Natural killer cell treated with Interleukin-12 subunit alpha and Interleukin-12 subunit beta and Interleukin-15 and Interleukin-18, amount 100 ng/mL, for 72 hours (primary cell): ENCODE measurements around the gene RASGEF1C. TPM values are rescaled to one million over a fixed set of nuclear protein-coding genes. Genes with fewer than 3 reads are reported as not detected.
"Not testable (repeated sequence)": the region's sequence is repeated elsewhere in the genome, so short reads cannot be mapped to it uniquely, and the experiment has no call there.

Source experiments
- ATAC-seq, 2 donors: fragments of 150-1000 bp; cut with Tn5 transposase in 1 of 2; sonication (Bioruptor Pico), chemical (Tn5 transposase) in 1 of 2; 2 replicates each; pipeline ENCODE4 v1.10.0; 2021
- DNase-seq: peaks from one replicate; pipeline ENCODE4 v3.0.0; 2022; ENCODE audit warnings: low spot score
- H3K27ac Mint-ChIP-seq, 2 donors: 1 replicate in 1 of 2; 2 replicates in 1 of 2; pipeline ENCODE4 v1.8.0; 2022; ENCODE audit warnings: mixed read lengths in 2 of 2, mild to moderate bottlenecking in 1 of 2, moderate library complexity in 1 of 2
- H3K27me3 Mint-ChIP-seq, 2 donors: 1 replicate in 1 of 2; 2 replicates in 1 of 2; pipeline ENCODE4 v1.8.0; 2022; ENCODE audit warnings: mixed read lengths in 2 of 2
- H3K36me3 Mint-ChIP-seq: one replicate; pipeline ENCODE4 v1.8.0; 2022; ENCODE audit warnings: mixed read lengths
- H3K4me1 Mint-ChIP-seq, 2 donors: 1 replicate in 1 of 2; 2 replicates in 1 of 2; pipeline ENCODE4 v1.8.0; 2022; ENCODE audit warnings: low read depth in 2 of 2, mixed read lengths in 2 of 2, mild to moderate bottlenecking in 1 of 2
- H3K4me3 Mint-ChIP-seq: one replicate; pipeline ENCODE4 v1.8.0; 2022; ENCODE audit warnings: mixed read lengths
- H3K9me3 Mint-ChIP-seq: 2 replicates; pipeline ENCODE4 v1.8.0; 2022; ENCODE audit warnings: mixed read lengths
- total RNA-seq, 2 donors: library from RNA; stranded (reverse); gene quantifications; one replicate each; pipeline ENCODE4 v1.2.3, GENCODE V29; 2022

The RASGEF1C gene
- total RNA-seq, 2 donors from 2014 or later, result not detected

- DNase-seq (peak; percentile 55), ATAC-seq (no peak)
- Mint-ChIP-seq H3K27me3 (peaks cover 22 to 25% of the 10 kb centered on the region in 2 donors), H3K9me3 (no peaks in the 10 kb centered on the region), H3K27ac (no peak overlapping the region), H3K36me3 (peaks cover 4% of the 10 kb centered on the region), H3K4me1 (peaks cover 22 to 31% of the 10 kb centered on the region in 2 donors), H3K4me3 (peak overlapping the region; percentile 60)
These were observed 118.1 kb downstream of the RASGEF1C start for GRCh38 chr5:180090769-180091546.

- Mint-ChIP-seq H3K27me3 (peaks cover 17 to 25% of the 10 kb centered on the region in 2 donors), H3K27ac (peak overlapping the region in 1 of 2 donors; percentile 76), H3K36me3 (peaks cover 2% of the 10 kb centered on the region), H3K4me1 (peaks cover 26 to 36% of the 10 kb centered on the region in 2 donors), H3K4me3 (peak overlapping the region; percentile 81), H3K9me3 (no peaks in the 10 kb centered on the region)
- ATAC-seq (peak; percentile 92 to 93), DNase-seq (peak; percentile 82)
These were observed 118.8 kb downstream of the RASGEF1C start for GRCh38 chr5:180090098-180090768.

GRCh38 chr5:180089628-180090027 lies 119.4 kb downstream of the RASGEF1C start:
- Mint-ChIP-seq H3K4me1 (peaks cover 26 to 39% of the 10 kb centered on the region in 2 donors), H3K27me3 (peaks cover 14 to 23% of the 10 kb centered on the region in 2 donors)
- not testable (repeated sequence) for H3K27ac Mint-ChIP-seq, H3K4me3 Mint-ChIP-seq, H3K9me3 Mint-ChIP-seq, DNase-seq, ATAC-seq, H3K36me3 Mint-ChIP-seq

GRCh38 chr5:180088561-180088960 lies 120.5 kb downstream of the RASGEF1C start:
- DNase-seq (no peak), ATAC-seq (no peak)
- H3K27ac Mint-ChIP-seq, result no peak overlapping the region
- H3K27me3 Mint-ChIP-seq, result peaks cover 8 to 26% of the 10 kb centered on the region in 2 donors
- H3K9me3 Mint-ChIP-seq, result no peaks in the 10 kb centered on the region
- peaks cover 26 to 36% of the 10 kb centered on the region in 2 donors for H3K4me1 Mint-ChIP-seq
- no peak overlapping the region for H3K4me3 Mint-ChIP-seq
- H3K36me3 Mint-ChIP-seq, result no peaks in the 10 kb centered on the region

- H3K27me3 Mint-ChIP-seq, result peaks cover 6 to 27% of the 10 kb centered on the region in 2 donors
- peak overlapping the region; percentile 21 for H3K4me3 Mint-ChIP-seq
- H3K9me3 Mint-ChIP-seq, result no peaks in the 10 kb centered on the region
- ATAC-seq (peak; percentile 40 to 46), DNase-seq (peak; percentile 65)
- H3K27ac Mint-ChIP-seq, result peak overlapping the region; percentile 27 to 35
- no peaks in the 10 kb centered on the region for H3K36me3 Mint-ChIP-seq
- peaks cover 26 to 35% of the 10 kb centered on the region in 2 donors for H3K4me1 Mint-ChIP-seq
These were observed 122.1 kb downstream of the RASGEF1C start for GRCh38 chr5:180086816-180087399.

GRCh38 chr5:180085837-180086236 lies 123.2 kb downstream of the RASGEF1C start:
- Mint-ChIP-seq H3K9me3 (no peaks in the 10 kb centered on the region), H3K27me3 (peaks cover 6 to 27% of the 10 kb centered on the region in 2 donors), H3K4me1 (peaks cover 26 to 29% of the 10 kb centered on the region in 2 donors), H3K36me3 (no peaks in the 10 kb centered on the region), H3K4me3 (peak overlapping the region; percentile 34), H3K27ac (no peak overlapping the region)
- ATAC-seq (no peak), DNase-seq (no peak)

GRCh38 chr5:180084638-180085561 lies 124.1 kb downstream of the RASGEF1C start:
- H3K27me3 Mint-ChIP-seq, result peaks cover 6 to 32% of the 10 kb centered on the region in 2 donors
- H3K4me3 Mint-ChIP-seq, result no peak overlapping the region
- H3K9me3 Mint-ChIP-seq, result no peaks in the 10 kb centered on the region
- DNase-seq, result no peak
- H3K36me3 Mint-ChIP-seq, result no peaks in the 10 kb centered on the region
- peaks cover 26 to 28% of the 10 kb centered on the region in 2 donors for H3K4me1 Mint-ChIP-seq
- no peak overlapping the region for H3K27ac Mint-ChIP-seq
- no peak for ATAC-seq

GRCh38 chr5:180083529-180084060 lies 125.4 kb downstream of the RASGEF1C start:
- Mint-ChIP-seq H3K9me3 (no peaks in the 10 kb centered on the region), H3K4me3 (no peak overlapping the region), H3K27me3 (peaks cover 6 to 37% of the 10 kb centered on the region in 2 donors), H3K27ac (no peak overlapping the region), H3K36me3 (no peaks in the 10 kb centered on the region), H3K4me1 (peaks cover 26 to 28% of the 10 kb centered on the region in 2 donors)
- ATAC-seq (no peak), DNase-seq (no peak)

- DNase-seq, result no peak
- no peak for ATAC-seq
- no peak overlapping the region for H3K4me3 Mint-ChIP-seq
- peaks cover 20 to 23% of the 10 kb centered on the region in 2 donors for H3K4me1 Mint-ChIP-seq
- H3K9me3 Mint-ChIP-seq, result no peaks in the 10 kb centered on the region
- H3K27ac Mint-ChIP-seq, result no peak overlapping the region
- no peaks in the 10 kb centered on the region for H3K36me3 Mint-ChIP-seq
- peaks cover 6 to 33% of the 10 kb centered on the region in 2 donors for H3K27me3 Mint-ChIP-seq
These were observed 126.2 kb downstream of the RASGEF1C start for GRCh38 chr5:180082633-180083420.

GRCh38 chr5:180081481-180081880 lies 127.5 kb downstream of the RASGEF1C start:
- no peak overlapping the region for H3K27ac Mint-ChIP-seq
- no peak for DNase-seq
- ATAC-seq, result no peak
- peaks cover 9 to 34% of the 10 kb centered on the region in 2 donors for H3K27me3 Mint-ChIP-seq
- no peak overlapping the region for H3K4me3 Mint-ChIP-seq
- no peaks in the 10 kb centered on the region for H3K9me3 Mint-ChIP-seq
- no peaks in the 10 kb centered on the region for H3K36me3 Mint-ChIP-seq
- H3K4me1 Mint-ChIP-seq, result peaks cover 10 to 13% of the 10 kb centered on the region in 2 donors

- DNase-seq (no peak), ATAC-seq (no peak)
- Mint-ChIP-seq H3K4me1 (peaks cover 2 to 8% of the 10 kb centered on the region in 2 donors), H3K27me3 (peaks cover 17 to 36% of the 10 kb centered on the region in 2 donors), H3K27ac (no peak overlapping the region), H3K36me3 (no peaks in the 10 kb centered on the region), H3K4me3 (peak overlapping the region; percentile 66), H3K9me3 (no peaks in the 10 kb centered on the region)
These were observed 128.3 kb downstream of the RASGEF1C start for GRCh38 chr5:180080486-180081280.
